OCI-LY3 (cell line): ENCODE results near the gene TTF2.
"Not testable (repeated sequence)": the region's sequence is repeated elsewhere in the genome, so short reads cannot be mapped to it uniquely, and the experiment has no call there.

Experiments
- H2AFZ ChIP-seq: fragments of 200-600, 300-600 bp; shearing (Covaris generic); 2 replicates; pipeline ENCODE4 v1.6.0; 2014; ENCODE audit warnings: antibody characterized with exemption, low read depth, low read length
- H3K27ac ChIP-seq: fragments of 200-600, 300-600 bp; sonication (generic); 2 replicates; pipeline ENCODE4 v1.5.1; 2014; ENCODE audit warnings: mild to moderate bottlenecking, low read length, moderate library complexity, mixed read lengths
- H3K27me3 ChIP-seq: fragments of 200-600, 300-600 bp; sonication (generic); 2 replicates; pipeline ENCODE4 v1.6.1; 2014; ENCODE audit warnings: low read depth, low read length, mixed read lengths
- H3K36me3 ChIP-seq: fragments of 200-600, 300-600 bp; sonication (generic); replicated peaks from 2 replicates; pipeline ENCODE3; 2014; ENCODE audit warnings: low read depth, low read length, mixed read lengths
- H3K4me1 ChIP-seq: fragments of 300-600, 200-600 bp; sonication (generic); 2 replicates; pipeline ENCODE4 v1.6.1; 2014; ENCODE audit warnings: low read length, mixed read lengths
- H3K4me2 ChIP-seq: fragments of 200-600, 300-600 bp; sonication (generic); 2 replicates; pipeline ENCODE4 v1.6.1; 2014; ENCODE audit warnings: low read length, mixed read lengths
- H3K4me3 ChIP-seq: fragments of 300-600, 200-600 bp; sonication (generic); 2 replicates; pipeline ENCODE4 v1.5.1; 2014; ENCODE audit warnings: antibody characterized with exemption, mild to moderate bottlenecking, low read length, moderate library complexity
- H3K79me2 ChIP-seq: fragments of 300-600, 200-600 bp; shearing (Covaris generic); 2 replicates; pipeline ENCODE4 v1.6.1; 2014; ENCODE audit warnings: mild to moderate bottlenecking, low read length, mixed read lengths
- H3K9ac ChIP-seq: fragments of 300-600, 200-600 bp; shearing (Covaris generic); 2 replicates; pipeline ENCODE4 v1.6.0; 2014; ENCODE audit warnings: mild to moderate bottlenecking, low read length, moderate library complexity
- H3K9me3 ChIP-seq: fragments of 200-600, 300-600 bp; shearing (Covaris generic); 2 replicates; pipeline ENCODE4 v1.6.1; 2014; ENCODE audit warnings: low read length, mixed read lengths; ENCODE audit not compliant: insufficient read depth
- H4K20me1 ChIP-seq: fragments of 200-600, 300-600 bp; sonication (generic); 2 replicates; pipeline ENCODE4 v1.6.1; 2016; ENCODE audit warnings: low read length, mixed read lengths; ENCODE audit not compliant: insufficient read depth
- CTCF ChIP-seq: fragments of 200-600, 300-600 bp; sonication (generic); IDR thresholded peaks from 2 replicates; pipeline ENCODE4 v1.5.1; 2014; ENCODE audit warnings: antibody characterized with exemption, low read length, low read depth
- EZH2phosphoT487 ChIP-seq: fragments of 200-600 bp; shearing (Covaris generic); IDR thresholded peaks from 2 replicates; pipeline ENCODE4 v1.6.1; 2018; ENCODE audit warnings: antibody characterized with exemption, mixed run types, low read depth

The TTF2 gene

GRCh38 chr1:117116784-117117130 lies 56.6 kb downstream of the TTF2 start:
- no peak overlapping the region for H3K4me2 ChIP-seq

GRCh38 chr1:117117697-117118096 lies 57.6 kb downstream of the TTF2 start:
- no peaks in the 10 kb centered on the region for H3K79me2 ChIP-seq
- H4K20me1 ChIP-seq: no peaks in the 10 kb centered on the region
- H3K36me3 ChIP-seq: no peaks in the 10 kb centered on the region
- no peaks in the 10 kb centered on the region for H3K27me3 ChIP-seq
- no peak overlapping the region for H3K4me3 ChIP-seq
- no peak overlapping the region for H3K27ac ChIP-seq
- no peaks in the 10 kb centered on the region for H3K9me3 ChIP-seq
- H3K9ac ChIP-seq: no peak overlapping the region
- no peak overlapping the region for H3K4me2 ChIP-seq
- H3K4me1 ChIP-seq: peaks cover 4% of the 10 kb centered on the region; the same call in 1 of the 2 replicates
- TF ChIP-seq EZH2phosphoT487: no peak
- TF ChIP-seq CTCF: no peak
- no peak overlapping the region for H2AFZ ChIP-seq

More at GRCh38 chr1:117116784-117117130, 56.6 kb downstream of the TTF2 start:
- no peak overlapping the region for H3K4me3 ChIP-seq
- H3K9me3 ChIP-seq: no peaks in the 10 kb centered on the region
- no peaks in the 10 kb centered on the region for H3K79me2 ChIP-seq
- H3K4me1 ChIP-seq: peaks cover 4% of the 10 kb centered on the region; the same call in 1 of the 2 replicates
- no peak overlapping the region for H3K9ac ChIP-seq
- H3K36me3 ChIP-seq: no peaks in the 10 kb centered on the region
- no peaks in the 10 kb centered on the region for H3K27me3 ChIP-seq
- H4K20me1 ChIP-seq: no peaks in the 10 kb centered on the region
- no peak overlapping the region for H2AFZ ChIP-seq
- TF ChIP-seq EZH2phosphoT487: no peak
- TF ChIP-seq CTCF: no peak
- H3K27ac ChIP-seq: no peak overlapping the region

DNA sequence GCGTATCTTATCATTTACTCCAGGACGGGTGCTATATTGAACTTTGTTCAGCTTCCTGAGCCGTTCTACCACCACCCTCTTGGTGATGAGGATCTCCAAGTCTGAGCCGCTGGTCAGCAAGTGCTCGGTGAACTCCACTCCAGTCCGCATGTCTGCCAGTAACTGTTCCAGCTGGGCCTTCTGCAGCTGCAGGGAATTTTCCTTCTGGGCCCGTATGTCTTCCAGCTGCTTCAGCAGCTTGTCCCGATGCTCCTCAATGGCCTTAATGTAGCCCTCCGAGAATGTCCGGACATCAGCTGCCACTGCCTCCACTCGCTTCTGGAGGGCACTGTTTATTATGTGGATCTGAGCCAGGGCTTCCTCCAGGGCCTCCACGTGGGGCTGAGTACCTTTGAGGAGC lies 58.0 kb downstream of the TTF2 start:
- H2AFZ ChIP-seq: no peak overlapping the region
- no peak overlapping the region for H3K27ac ChIP-seq
- no peaks in the 10 kb centered on the region for H4K20me1 ChIP-seq
- H3K27me3 ChIP-seq: peaks cover 2% of the 10 kb centered on the region; the same call in 1 of the 2 replicates
- H3K4me2 ChIP-seq: no peak overlapping the region
- H3K4me1 ChIP-seq: peaks cover 4% of the 10 kb centered on the region; the same call in 1 of the 2 replicates
- no peak overlapping the region for H3K4me3 ChIP-seq
- H3K36me3 ChIP-seq: no peaks in the 10 kb centered on the region
- no peaks in the 10 kb centered on the region for H3K79me2 ChIP-seq
- H3K9me3 ChIP-seq: no peaks in the 10 kb centered on the region
- TF ChIP-seq EZH2phosphoT487 (no peak), CTCF (no peak)
- H3K9ac ChIP-seq: no peak overlapping the region

- H2AFZ ChIP-seq, H3K9ac ChIP-seq, H3K9me3 ChIP-seq, H3K36me3 ChIP-seq, H3K27me3 ChIP-seq, H4K20me1 ChIP-seq, H3K79me2 ChIP-seq, H3K27ac ChIP-seq, H3K4me1 ChIP-seq, H3K4me2 ChIP-seq, H3K4me3 ChIP-seq: not testable (repeated sequence)
Measured at GRCh38 chr1:117119144-117119543, 59.0 kb downstream of the TTF2 start.
